ENCODE measurements around the gene UTRN.

Gene UTRN

DNA sequence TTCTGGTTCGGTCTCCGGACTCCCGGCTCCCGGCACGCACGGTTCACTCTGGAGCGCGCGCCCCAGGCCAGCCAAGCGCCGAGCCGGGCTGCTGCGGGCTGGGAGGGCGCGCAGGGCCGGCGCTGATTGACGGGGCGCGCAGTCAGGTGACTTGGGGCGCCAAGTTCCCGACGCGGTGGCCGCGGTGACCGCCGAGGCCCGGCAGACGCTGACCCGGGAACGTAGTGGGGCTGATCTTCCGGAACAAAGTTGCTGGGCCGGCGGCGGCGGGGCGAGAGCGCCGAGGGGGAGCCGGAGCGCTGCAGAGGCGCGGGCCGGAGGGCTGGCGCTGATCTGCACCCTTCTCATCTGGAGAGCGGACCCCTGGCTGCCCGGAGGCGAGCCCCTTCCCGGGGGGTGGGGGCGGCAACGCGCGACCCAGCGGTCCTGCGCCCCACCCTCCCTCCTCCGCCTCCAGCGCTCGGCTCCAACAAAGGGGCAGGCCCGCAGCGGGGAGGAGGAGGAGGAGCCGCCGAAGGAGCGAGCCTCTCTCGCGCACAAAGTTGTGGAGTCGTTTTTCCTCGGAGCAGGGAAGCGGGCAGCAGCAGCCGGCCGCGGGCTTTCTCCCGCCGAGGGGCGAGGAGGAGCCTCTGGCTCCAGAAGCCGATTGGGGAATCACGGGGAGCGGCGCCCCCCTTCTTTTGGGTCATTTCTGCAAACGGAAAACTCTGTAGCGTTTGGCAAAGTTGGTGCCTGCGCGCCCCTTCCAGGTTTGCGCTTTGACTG is at the start of gene UTRN:
Gene UTRN (plus strand): TSS at position 553 of the 765 bp plus-strand sequence. CDS start 6,494 bp downstream, outside the sequence.
- peak; percentile 65 for DNase-seq

- no peak for DNase-seq
Measured at GRCh38 chr6:144244688-144245087, 40.4 kb upstream of the UTRN start.

GRCh38 chr6:144246988-144247387 is 38.1 kb upstream of the UTRN start:
- DNase-seq: no peak

GRCh38 chr6:144248003-144248402 is 37.1 kb upstream of the UTRN start:
- DNase-seq: peak; percentile 21

- DNase-seq: peak; percentile 5
Measured at GRCh38 chr6:144248476-144249301, 36.4 kb upstream of the UTRN start.

DNA sequence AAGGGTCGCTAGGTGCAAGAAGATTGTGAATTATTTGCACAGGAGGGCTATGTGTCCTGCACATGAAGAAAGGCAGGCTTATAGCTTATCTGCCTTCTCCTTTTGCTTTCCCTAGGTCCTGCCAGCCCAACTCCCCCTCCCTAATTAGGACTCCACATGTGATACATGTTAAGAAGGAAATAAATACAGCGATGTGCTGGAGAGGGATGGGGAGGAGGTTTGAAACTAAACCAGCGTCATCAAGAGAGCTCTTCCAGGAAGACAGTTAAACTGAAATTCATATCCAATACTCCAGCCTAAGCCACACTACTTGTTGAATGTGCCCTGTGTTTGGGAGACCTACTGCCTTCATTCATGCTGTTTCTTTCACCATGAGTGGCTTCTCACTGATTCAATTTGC is 34.9 kb upstream of the UTRN start:
- no peak for DNase-seq

DNA sequence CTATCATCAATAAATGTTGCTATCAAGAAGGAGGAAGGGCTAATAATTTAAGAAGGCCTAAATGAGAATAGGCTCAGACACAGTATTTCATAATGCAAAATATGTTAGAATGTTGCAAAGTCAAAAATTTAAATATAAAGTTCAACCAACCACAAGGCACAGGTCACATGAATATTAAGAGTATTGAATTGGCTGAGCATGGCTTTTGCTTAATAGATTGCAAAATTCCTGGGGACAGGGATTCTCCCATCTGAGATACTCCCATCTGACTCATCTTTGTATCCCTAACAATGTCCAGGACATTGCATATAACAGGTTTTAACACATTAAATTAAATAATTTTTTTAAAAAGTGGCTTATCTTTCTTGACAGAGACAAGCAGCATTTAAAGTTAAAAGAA is 32.9 kb upstream of the UTRN start:
- no peak for DNase-seq

GRCh38 chr6:144259986-144260385 is 25.1 kb upstream of the UTRN start:
- DNase-seq: no peak

DNA sequence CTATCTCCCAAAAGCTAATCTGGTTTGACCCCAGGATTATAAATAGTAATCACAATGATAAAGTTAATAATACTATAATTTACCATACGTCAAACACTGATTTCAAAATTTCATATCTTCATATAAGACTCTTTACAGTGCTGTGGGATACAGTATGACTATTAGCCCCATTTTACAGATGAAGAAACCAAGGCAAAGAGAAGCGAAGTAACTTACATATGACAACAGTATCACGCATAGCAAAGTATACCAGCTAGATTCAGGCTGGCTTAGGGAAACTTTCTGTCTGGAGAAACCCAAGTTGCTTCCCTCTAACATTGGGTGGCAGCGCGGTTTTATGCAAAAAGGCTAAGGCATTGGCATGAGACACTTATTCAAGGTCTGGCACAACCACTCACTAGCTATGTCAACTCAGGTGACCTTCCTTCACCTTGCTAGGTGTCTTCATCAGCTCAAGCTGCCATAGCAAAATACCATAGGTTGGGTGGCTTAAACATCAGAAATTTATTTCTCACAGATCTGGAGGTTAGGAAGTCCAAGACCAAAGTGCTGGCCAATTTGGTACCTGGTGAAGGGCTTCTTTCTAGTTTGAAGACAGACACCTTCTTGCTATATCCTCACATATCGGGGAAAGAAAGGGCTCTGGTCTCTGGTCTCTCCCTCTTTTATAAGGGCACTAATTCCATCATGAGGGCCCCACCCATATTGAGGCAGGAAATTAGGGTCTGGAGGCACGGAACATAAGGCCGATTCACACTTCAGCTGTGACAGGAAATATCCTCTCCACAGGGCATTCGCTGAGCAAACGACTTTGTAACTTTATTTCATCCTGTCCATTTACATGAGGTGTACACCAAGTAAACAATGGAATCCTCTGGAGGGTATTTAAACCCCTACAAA is 22.4 kb upstream of the UTRN start:
- no peak for DNase-seq

DNA sequence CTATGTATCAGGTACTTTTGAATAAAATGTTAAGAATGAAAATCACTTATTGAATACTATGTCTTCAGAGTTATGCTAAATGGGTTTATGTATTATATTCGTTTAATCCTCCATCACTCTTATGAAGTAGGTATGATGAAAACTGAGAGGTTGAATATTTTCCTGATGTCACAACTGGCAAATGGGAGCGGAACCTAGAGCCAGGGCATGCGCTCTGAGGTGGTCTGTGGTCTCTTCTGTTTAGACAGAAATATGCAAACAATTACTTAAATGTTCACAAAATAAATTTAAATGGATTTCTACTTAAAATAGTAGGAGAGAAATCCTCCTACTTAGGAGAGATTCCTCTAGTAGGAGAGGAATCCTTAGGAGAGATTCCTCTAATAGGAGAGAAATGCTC is 21.3 kb upstream of the UTRN start:
- DNase-seq: no peak

GRCh38 chr6:144264270-144265060 is 20.7 kb upstream of the UTRN start:
- DNase-seq: no peak

DNA sequence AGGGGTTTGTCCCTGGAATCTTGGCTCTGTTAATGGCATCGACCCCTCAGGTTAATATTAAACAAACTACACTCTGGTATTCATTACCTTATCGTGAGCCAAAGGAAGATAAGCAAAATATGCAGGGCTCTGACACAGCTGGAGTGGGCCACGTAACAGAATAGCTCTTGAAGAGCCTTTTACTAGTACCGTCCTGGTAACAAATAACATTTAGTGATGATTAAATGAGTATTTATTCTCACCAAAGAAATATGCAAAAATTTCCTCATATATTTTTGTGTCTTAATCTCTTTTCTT is 20.1 kb upstream of the UTRN start:
- no peak for DNase-seq

DNA sequence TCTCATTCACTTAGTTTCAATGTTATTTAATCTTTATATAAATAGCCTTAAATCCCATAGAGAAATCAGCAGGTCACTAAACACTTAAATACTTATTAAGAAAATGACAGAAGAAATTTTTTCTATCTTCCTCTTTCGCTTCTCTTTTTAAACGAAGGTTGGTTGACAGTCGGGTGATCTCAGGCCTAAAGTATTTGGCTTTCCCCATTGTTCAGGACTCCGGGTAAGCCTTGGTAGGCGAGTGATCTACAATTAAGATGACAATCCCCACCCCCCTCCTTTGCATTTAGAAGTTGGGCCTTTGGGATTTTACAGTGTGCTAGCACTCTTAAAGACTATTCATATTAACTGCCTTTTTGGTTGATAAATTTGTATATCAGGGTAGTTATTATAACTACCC is 19.7 kb upstream of the UTRN start:
- DNase-seq: no peak

DNA sequence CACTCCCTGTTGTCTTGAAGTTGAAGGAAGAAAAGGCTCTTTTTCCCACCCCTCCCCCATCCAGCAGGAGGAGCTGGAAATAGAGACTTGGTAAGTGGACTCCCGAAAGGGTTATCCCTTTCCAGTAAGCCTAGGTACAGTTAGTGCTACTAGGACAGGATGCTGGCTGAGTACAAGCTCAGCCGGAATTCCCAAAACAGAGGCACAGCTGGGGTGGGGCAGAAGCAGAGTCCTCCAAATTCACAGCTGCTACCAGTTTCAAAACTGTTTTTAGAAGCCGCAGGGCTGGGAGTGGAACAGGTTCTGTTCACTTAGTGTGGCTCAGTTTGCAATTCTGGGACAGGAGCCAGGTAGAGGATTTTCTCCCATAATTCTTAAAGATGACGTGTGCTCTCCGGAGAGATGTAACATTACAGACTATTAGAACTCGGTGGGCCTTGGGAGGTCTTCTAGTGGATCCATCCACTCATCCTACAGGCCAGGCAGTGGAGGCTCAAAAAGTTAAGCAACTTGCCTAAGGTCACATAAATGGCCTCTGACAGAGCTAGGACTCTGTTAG is 19.0 kb upstream of the UTRN start:
- DNase-seq: no peak

DNA sequence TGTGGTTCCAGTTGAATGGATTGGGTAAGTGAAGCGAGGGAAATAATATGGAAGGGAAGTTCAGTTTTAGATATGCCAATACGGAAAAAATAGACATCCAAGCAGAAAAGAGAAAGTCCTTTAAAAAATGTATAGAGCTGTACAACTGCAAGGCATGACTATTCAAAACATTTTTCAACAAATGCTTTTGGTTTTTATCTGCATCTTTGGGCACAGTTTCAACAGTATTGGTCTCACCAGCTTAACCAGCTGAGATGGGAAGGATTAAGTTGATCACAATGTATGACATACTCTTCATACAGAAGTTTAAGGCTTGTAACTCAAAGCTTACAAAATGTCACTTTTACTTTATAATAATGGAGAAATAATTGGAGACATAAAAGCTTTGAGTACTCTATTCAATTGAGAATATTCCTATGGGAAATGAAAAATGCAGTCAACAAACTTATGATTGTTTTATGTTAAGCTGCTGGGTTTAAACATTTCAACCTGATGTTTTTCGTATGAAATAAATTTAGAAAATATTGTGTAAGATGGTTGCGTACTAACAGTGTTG is 16.3 kb upstream of the UTRN start:
- no peak for DNase-seq

GRCh38 chr6:144277174-144277573 is 8.0 kb upstream of the UTRN start:
- no peak for DNase-seq

GRCh38 chr6:144277605-144278227 is 7.4 kb upstream of the UTRN start:
- DNase-seq: no peak

- no peak for DNase-seq
Measured at GRCh38 chr6:144278659-144279314, 6.3 kb upstream of the UTRN start.

DNA sequence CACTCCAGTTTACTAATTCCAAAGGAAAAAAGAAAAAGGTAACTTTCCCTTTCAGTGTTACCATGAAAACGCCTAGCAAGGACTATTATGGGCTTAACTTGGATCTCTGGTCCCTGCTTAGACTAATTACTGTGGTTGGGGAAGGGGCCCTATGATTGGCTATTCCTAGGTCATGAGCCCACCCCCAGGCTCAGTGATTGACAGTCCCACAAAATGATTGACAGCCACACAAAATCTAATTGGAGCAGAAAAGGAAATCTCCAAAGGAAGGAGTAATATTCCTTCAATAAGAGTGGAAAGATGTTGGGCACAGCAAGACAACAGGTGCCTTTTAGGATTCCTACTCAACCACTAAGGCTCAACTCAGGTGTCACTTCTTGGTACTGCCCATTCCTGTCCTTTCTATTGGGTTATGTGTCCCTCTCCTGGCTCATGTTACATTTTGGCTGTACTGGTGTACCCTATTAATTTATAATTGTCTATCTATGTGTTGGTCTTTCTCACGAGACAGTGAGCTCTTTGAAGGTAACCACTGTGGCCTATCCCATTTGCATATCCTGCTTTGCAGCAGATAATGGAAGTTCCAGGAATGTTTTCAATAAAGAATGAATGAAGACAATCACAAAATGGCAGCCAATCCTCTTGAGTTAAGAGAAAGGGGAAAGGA is 5.5 kb upstream of the UTRN start:
- no peak for DNase-seq
